Fibroblast of pulmonary artery (primary cell): Measurements from ENCODE around the gene CD226.

Experiments
- DNase-seq: peaks from one replicate; pipeline ENCODE4 v3.0.0-alpha.2; 2010; ENCODE audit warnings: low read depth
- H3K4me3 ChIP-seq: replicated peaks from 2 replicates; pipeline ENCODE4 v1.5.1; 2011; ENCODE audit warnings: low read depth, mild to moderate bottlenecking, control low read depth, low read length, moderate library complexity
- CTCF ChIP-seq: IDR thresholded peaks from 2 replicates; pipeline ENCODE4 v1.5.1; 2011; ENCODE audit warnings: mild to moderate bottlenecking, control low read depth, low read length, inconsistent platforms; ENCODE audit errors: missing control alignments

The CD226 gene

GRCh38 chr18:69845593-69846506, 101.8 kb downstream of the CD226 start:
- DNase-seq = no peak
- no peak overlapping the region for H3K4me3 ChIP-seq
- no peak for TF ChIP-seq CTCF

DNA sequence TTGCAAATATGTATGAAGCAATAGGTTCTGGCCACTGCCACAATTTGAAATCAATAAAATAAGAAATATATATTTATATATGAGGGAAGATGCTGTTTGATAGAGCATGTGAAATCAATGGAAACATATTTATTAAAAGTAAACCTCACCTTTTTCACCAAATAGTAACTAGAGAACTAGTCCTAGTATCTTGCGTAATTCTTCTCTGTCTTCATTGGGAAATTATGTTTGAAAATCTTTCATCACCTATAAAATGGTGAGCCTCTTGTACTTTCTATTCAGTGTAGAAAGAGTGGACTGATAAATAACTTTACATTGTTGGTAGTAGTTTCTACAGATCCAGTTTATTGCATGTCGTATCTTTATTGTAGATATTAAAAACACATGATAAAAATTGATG, 103.0 kb downstream of the CD226 start:
- DNase-seq = no peak
- no peak overlapping the region for H3K4me3 ChIP-seq
- TF ChIP-seq CTCF = no peak

DNA sequence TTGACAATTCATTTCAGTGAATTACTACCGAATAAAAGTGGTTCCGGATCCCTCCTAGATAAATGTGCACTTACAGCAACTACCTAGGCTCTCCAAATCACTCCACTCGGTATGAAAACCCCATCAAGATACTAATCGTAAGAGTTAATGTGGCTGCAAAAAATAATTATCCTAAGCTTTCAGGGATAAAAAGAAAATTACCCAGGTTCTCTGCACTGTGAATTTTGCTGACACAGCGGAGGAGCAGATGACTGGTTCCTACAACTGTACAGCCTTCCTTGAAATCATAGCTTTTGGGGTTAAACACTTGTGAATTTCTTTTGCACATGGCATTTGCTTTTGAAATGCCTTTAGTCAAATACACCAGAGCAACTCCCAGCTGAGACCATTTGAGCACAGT, 104.7 kb downstream of the CD226 start:
- H3K4me3 ChIP-seq = no peak overlapping the region
- DNase-seq = no peak
- TF ChIP-seq CTCF = no peak

- no peak for DNase-seq
- no peak for TF ChIP-seq CTCF
- H3K4me3 ChIP-seq = no peak overlapping the region
Measured at GRCh38 chr18:69841117-69841516, 106.6 kb downstream of the CD226 start.

- TF ChIP-seq CTCF = no peak
- DNase-seq = peak; percentile 21
- H3K4me3 ChIP-seq = no peak overlapping the region
Measured at GRCh38 chr18:69840445-69840844, 107.2 kb downstream of the CD226 start.

DNA sequence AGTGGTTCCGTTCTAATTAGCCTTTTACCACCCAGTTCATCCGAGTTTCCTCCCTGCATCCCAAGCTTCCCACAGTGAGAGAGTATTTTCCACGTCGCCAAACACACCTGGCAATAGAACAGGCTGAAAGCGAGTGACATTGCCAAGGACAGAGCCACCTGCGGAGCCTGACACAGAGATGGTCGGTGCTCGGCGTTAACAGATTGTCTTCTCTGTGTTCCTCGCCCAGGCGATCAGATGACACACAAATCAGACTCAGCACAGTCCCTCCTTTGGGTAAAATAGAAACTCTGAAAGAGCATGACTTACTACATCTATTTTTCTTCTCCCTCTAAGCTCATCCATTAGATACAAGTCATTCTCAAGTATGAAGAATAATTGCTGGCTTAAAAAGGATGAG, 107.7 kb downstream of the CD226 start:
- no peak for TF ChIP-seq CTCF
- no peak overlapping the region for H3K4me3 ChIP-seq
- no peak for DNase-seq

DNA sequence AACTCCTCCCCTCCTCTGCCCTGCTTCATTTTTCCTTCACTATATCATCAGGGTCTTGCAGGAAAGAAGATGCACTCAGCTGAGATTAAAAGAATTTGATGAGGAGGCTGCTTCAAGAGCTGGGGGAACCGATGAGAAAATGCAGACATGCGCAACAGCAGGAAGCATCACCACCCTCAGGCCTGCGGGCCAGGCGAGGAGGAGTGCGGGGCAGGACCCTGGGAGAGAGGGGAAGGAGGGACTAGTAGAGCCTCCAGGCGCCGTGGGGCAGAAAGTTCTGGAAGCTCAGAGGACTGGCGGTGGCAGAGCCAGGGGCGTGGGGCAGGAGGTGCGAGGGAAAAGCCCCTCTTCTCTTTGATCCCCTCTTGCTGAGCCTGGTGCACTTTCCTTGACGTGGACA, 108.2 kb downstream of the CD226 start:
- TF ChIP-seq CTCF = no peak
- DNase-seq = no peak
- no peak overlapping the region for H3K4me3 ChIP-seq
